Measurements from ENCODE around the gene LCOR. TPM values are rescaled to one million over a fixed set of nuclear protein-coding genes. Genes with fewer than 3 reads are reported as not detected.

The LCOR gene
- total and polyA plus RNA-seq, 4 donors: 3.3 to 68.4 (median 17.9) TPM

GRCh38 chr10:96958071-96958470, 126.0 kb downstream of the LCOR start:
- Histone ChIP-seq H3K4me3 (no peak overlapping the region), H3K36me3 (ENCODE audit: control insufficient read depth in 4 of 4, insufficient read depth in 4 of 4, low read length in 4 of 4) (peaks cover 12 to 24% (median 13%) of the 10 kb centered on the region in 4 donors), H3K9ac (ENCODE audit: insufficient read depth in 1 of 2, low read length in 2 of 2) (no peak overlapping the region), H3K27me3 (ENCODE audit: control insufficient read depth in 3 of 3, insufficient read depth in 3 of 3, low read length in 2 of 3) (no peaks in the 10 kb centered on the region), H3K9me3 (ENCODE audit: control insufficient read depth in 4 of 4, insufficient read depth in 3 of 4, low read length in 3 of 4) (no peaks in the 10 kb centered on the region), H3K27ac (ENCODE audit: low read depth in 1 of 2, low read length in 1 of 2) (no peak overlapping the region), H3K4me1 (ENCODE audit: control insufficient read depth in 5 of 5, insufficient read depth in 5 of 5, low read length in 5 of 5) (peaks cover 0 to 14% (median 2%) of the 10 kb centered on the region in 5 donors)
- 94 to 95% methylated on average over 2 of the region's 2 CpGs for WGBS, 2 donors
- TF ChIP-seq, protein P1, sequence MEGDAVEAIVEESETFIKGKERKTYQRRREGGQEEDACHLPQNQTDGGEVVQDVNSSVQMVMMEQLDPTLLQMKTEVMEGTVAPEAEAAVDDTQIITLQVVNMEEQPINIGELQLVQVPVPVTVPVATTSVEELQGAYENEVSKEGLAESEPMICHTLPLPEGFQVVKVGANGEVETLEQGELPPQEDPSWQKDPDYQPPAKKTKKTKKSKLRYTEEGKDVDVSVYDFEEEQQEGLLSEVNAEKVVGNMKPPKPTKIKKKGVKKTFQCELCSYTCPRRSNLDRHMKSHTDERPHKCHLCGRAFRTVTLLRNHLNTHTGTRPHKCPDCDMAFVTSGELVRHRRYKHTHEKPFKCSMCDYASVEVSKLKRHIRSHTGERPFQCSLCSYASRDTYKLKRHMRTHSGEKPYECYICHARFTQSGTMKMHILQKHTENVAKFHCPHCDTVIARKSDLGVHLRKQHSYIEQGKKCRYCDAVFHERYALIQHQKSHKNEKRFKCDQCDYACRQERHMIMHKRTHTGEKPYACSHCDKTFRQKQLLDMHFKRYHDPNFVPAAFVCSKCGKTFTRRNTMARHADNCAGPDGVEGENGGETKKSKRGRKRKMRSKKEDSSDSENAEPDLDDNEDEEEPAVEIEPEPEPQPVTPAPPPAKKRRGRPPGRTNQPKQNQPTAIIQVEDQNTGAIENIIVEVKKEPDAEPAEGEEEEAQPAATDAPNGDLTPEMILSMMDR (IDR thresholded peaks at IDR 0.05; ENCODE audit: control extremely low read depth, extremely low read depth): no peak
- ATAC-seq (ENCODE audit: insufficient read depth, low FRiP score) (no peak), DNase-seq (no peak)

DNA sequence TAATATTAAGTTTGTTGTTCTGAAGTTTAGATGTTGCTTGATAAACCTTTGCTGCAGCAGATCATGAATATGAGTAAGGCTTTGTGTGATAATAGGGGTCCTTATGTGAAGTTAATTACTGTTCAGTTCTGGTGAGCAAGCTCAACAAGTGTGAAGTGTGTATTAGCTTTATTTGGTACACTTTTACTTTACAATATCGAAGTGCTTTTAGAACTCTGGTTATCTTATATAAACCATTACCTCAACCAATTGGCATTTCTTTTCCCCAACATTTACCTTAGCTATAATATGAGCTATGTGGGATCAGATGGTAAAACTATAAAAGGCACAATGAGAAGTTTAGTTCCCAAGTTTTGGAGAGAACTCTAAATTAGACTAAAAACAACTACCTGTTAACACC, 127.6 kb downstream of the LCOR start:
- Histone ChIP-seq H3K4me1 (ENCODE audit: control insufficient read depth in 5 of 5, insufficient read depth in 5 of 5, low read length in 5 of 5) (peaks cover 0 to 14% (median 2%) of the 10 kb centered on the region in 5 donors), H3K36me3 (ENCODE audit: control insufficient read depth in 4 of 4, insufficient read depth in 4 of 4, low read length in 4 of 4) (peaks cover 11 to 24% (median 12%) of the 10 kb centered on the region in 4 donors), H3K27me3 (ENCODE audit: control insufficient read depth in 3 of 3, insufficient read depth in 3 of 3, low read length in 2 of 3) (no peaks in the 10 kb centered on the region), H3K4me3 (no peak overlapping the region), H3K27ac (ENCODE audit: low read depth in 1 of 2, low read length in 1 of 2) (no peak overlapping the region), H3K9me3 (ENCODE audit: control insufficient read depth in 4 of 4, insufficient read depth in 3 of 4, low read length in 3 of 4) (no peaks in the 10 kb centered on the region), H3K9ac (ENCODE audit: insufficient read depth in 1 of 2, low read length in 2 of 2) (no peak overlapping the region)
- TF ChIP-seq, protein P1 (IDR thresholded peaks at IDR 0.05; ENCODE audit: control extremely low read depth, extremely low read depth): no peak
- WGBS, 2 donors: 71 to 82% methylated on average over 1 of the region's 1 CpG
- DNase-seq (no peak), ATAC-seq (ENCODE audit: insufficient read depth, low FRiP score) (no peak)

DNA sequence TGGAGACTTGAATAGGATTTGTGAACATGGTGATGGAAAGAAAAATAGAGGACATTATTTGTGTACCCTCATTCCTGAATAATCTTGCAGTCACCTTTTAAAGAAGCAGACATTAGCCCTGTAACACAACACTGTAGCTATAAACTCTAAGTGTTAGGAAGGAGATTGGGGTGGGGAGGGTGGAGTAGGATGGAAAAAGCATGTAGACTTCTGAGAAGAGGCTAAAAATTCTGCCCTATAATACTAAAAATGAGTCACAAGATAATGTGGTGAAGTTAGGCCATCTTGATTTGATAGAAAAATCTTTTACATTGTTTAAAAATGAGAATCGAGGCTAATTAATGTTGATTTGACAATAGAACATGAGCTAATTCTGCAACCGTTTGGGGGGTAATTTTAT, 128.8 kb downstream of the LCOR start:
- ATAC-seq (ENCODE audit: insufficient read depth, low FRiP score) (no peak), DNase-seq (no peak)
- Histone ChIP-seq H3K27ac (ENCODE audit: low read depth in 1 of 2, low read length in 1 of 2) (no peak overlapping the region), H3K27me3 (ENCODE audit: control insufficient read depth in 3 of 3, insufficient read depth in 3 of 3, low read length in 2 of 3) (no peaks in the 10 kb centered on the region), H3K4me3 (no peak overlapping the region), H3K9ac (ENCODE audit: insufficient read depth in 1 of 2, low read length in 2 of 2) (no peak overlapping the region), H3K36me3 (ENCODE audit: control insufficient read depth in 4 of 4, insufficient read depth in 4 of 4, low read length in 4 of 4) (peaks cover under 1 to 12% (median 1%) of the 10 kb centered on the region in 4 donors), H3K4me1 (ENCODE audit: control insufficient read depth in 5 of 5, insufficient read depth in 5 of 5, low read length in 5 of 5) (peaks cover 0 to 14% (median 2%) of the 10 kb centered on the region in 5 donors), H3K9me3 (ENCODE audit: control insufficient read depth in 4 of 4, insufficient read depth in 3 of 4, low read length in 3 of 4) (no peaks in the 10 kb centered on the region)
- WGBS, 2 donors: 91 to 97% methylated on average over 2 of the region's 2 CpGs
- TF ChIP-seq, protein P1 (IDR thresholded peaks at IDR 0.05; ENCODE audit: control extremely low read depth, extremely low read depth): no peak

DNA sequence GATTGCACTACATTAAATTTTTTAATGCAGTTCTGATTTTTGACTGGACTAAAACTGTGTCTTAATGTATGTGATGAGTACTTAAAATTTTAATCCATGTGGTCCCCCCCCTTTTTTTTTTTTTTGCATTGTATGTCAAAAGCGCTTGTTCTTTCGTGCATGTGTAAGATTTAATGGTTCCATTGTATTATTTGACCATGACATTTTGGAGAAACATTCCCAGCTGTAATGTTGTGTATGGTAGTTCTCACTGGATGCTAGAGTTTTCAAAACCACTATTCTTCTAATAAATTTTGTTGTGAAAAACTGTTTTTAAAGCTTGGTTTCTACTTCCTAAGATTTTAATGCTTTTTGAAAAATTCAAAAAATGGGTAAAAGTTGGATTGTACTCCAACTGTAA, 132.0 kb downstream of the LCOR start:
- H3K4me3 ChIP-seq: no peak overlapping the region
- H3K4me1 ChIP-seq (ENCODE audit: control insufficient read depth in 5 of 5, insufficient read depth in 5 of 5, low read length in 5 of 5): peaks cover 0 to 7% (median 0%) of the 10 kb centered on the region in 5 donors
- no peak overlapping the region for H3K27ac ChIP-seq (ENCODE audit: low read depth in 1 of 2, low read length in 1 of 2)
- H3K9me3 ChIP-seq (ENCODE audit: control insufficient read depth in 4 of 4, insufficient read depth in 3 of 4, low read length in 3 of 4): no peaks in the 10 kb centered on the region
- ATAC-seq (ENCODE audit: insufficient read depth, low FRiP score) (no peak), DNase-seq (no peak)
- no peaks in the 10 kb centered on the region for H3K27me3 ChIP-seq (ENCODE audit: control insufficient read depth in 3 of 3, insufficient read depth in 3 of 3, low read length in 2 of 3)
- peaks cover 0 to 5% (median 0%) of the 10 kb centered on the region in 4 donors for H3K36me3 ChIP-seq (ENCODE audit: control insufficient read depth in 4 of 4, insufficient read depth in 4 of 4, low read length in 4 of 4)
- H3K9ac ChIP-seq (ENCODE audit: insufficient read depth in 1 of 2, low read length in 2 of 2): no peak overlapping the region
- TF ChIP-seq, protein P1 (IDR thresholded peaks at IDR 0.05; ENCODE audit: control extremely low read depth, extremely low read depth): no peak
- WGBS, 2 donors: 99 to 100% methylated on average over 2 of the region's 2 CpGs

Data from lung (tissue), 12 donors.